GOT3 (cell line): ENCODE results near the gene PTPRU.

Experiments used
- DNase-seq: peaks from one replicate; lab custom pipeline; 2025; ENCODE audit warnings: mixed read lengths; lab: John Stamatoyannopoulos, UW

Gene PTPRU

GRCh38 chr1:29332204-29332603, 95.9 kb downstream of the PTPRU start:
- no peak for DNase-seq

- DNase-seq = no peak
Observed at GRCh38 chr1:29333008-29333407, 96.7 kb downstream of the PTPRU start.

GRCh38 chr1:29335573-29335972, 99.3 kb downstream of the PTPRU start:
- DNase-seq = no peak

GRCh38 chr1:29338908-29339575, 102.7 kb downstream of the PTPRU start:
- no peak for DNase-seq

- no peak for DNase-seq
Observed at GRCh38 chr1:29341936-29342335, 105.6 kb downstream of the PTPRU start.

GRCh38 chr1:29342351-29342750, 106.0 kb downstream of the PTPRU start:
- no peak for DNase-seq

GRCh38 chr1:29342983-29343382, 106.7 kb downstream of the PTPRU start:
- no peak for DNase-seq

GRCh38 chr1:29343476-29343875, 107.2 kb downstream of the PTPRU start:
- DNase-seq = no peak

GRCh38 chr1:29343908-29344307, 107.6 kb downstream of the PTPRU start:
- DNase-seq = no peak

- DNase-seq = no peak
Observed at GRCh38 chr1:29344336-29344735, 108.0 kb downstream of the PTPRU start.

- DNase-seq = no peak
Observed at GRCh38 chr1:29346576-29346975, 110.3 kb downstream of the PTPRU start.

- no peak for DNase-seq
Observed at GRCh38 chr1:29349871-29350491, 113.7 kb downstream of the PTPRU start.

GRCh38 chr1:29352719-29353420, 116.5 kb downstream of the PTPRU start:
- no peak for DNase-seq

GRCh38 chr1:29354511-29355098, 118.3 kb downstream of the PTPRU start:
- no peak for DNase-seq

GRCh38 chr1:29355375-29355774, 119.1 kb downstream of the PTPRU start:
- DNase-seq = no peak

- DNase-seq = no peak
Observed at GRCh38 chr1:29356663-29357062, 120.3 kb downstream of the PTPRU start.

- DNase-seq = no peak
Observed at GRCh38 chr1:29357452-29357851, 121.1 kb downstream of the PTPRU start.

GRCh38 chr1:29358183-29358582, 121.9 kb downstream of the PTPRU start:
- DNase-seq = no peak

- DNase-seq = no peak
Observed at GRCh38 chr1:29360768-29361167, 124.4 kb downstream of the PTPRU start.

- no peak for DNase-seq
Observed at GRCh38 chr1:29361686-29362085, 125.4 kb downstream of the PTPRU start.

GRCh38 chr1:29362116-29362515, 125.8 kb downstream of the PTPRU start:
- no peak for DNase-seq

GRCh38 chr1:29362764-29363163, 126.4 kb downstream of the PTPRU start:
- no peak for DNase-seq

- no peak for DNase-seq
Observed at GRCh38 chr1:29363536-29363935, 127.2 kb downstream of the PTPRU start.
